Measurements from ENCODE around the gene ADCY9. TPM values are rescaled to one million over a fixed set of nuclear protein-coding genes. Genes with fewer than 3 reads are reported as not detected.

Gene ADCY9
- total and polyA plus RNA-seq, 12 donors, result 2.3 to 37.6 (median 17.8) TPM

DNA sequence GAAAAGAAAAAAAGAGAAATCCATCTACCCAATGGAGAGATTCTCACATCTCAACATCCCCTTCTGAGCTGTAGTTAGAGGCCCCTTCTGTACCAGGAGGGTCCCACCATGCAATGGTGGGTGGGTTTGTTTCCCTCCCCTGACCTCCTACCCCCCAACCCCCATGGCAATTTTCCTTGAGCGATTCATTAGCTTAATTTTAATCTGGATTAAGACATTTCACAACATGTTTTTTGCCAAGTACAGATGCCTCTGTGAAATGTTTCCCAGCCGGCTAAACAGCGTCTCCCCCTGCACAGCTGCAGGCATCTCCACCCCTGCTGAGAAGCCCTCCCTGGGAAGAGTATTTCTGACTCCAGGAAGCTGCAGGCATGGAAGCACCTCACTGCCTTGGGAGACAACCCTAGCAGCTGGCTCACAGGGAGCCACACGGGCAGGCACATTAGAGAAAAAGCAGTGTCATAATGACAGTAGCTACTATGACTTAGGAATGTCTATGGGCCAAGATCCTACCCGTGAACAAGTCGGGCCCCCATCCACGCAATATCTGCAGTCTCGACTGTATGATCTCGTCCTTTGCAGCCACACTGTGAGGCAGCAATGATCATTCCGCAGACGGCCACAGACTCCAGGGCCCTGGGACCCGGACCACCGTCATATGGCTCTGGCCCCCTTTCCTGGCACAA lies 117.3 kb downstream of the ADCY9 start:
- no peaks in the 10 kb centered on the region for H3K27me3 ChIP-seq

DNA sequence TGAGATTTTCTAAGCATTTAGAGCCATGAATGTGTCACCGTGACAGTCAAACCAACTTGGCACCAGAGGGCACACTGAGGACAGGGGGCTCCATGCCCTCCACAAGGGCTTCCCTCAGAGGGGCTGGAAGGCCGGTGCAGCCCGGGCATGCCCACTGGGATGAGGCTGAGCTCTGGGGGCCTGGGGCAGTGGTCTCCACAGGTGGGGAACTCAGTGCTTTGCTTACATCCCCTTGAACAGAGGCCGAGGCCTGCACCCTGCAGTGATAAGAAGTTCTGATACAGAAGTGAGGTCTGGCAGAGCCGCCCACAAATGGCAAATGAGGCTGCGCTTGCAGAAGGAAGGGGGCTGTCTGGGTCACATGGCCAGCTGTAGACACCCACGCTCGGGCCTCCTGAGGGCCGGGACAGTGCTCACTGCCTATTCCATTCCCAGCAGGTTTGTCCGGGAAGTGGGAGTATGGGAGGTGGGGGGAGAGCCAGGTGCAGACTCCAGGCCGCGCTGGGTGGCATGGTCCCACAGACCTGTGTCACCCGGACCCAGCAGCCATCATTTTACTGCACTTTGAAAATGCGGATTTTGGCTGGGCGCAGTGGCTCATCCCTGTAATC lies 118.9 kb downstream of the ADCY9 start:
- H3K4me1 ChIP-seq (replicated peaks in 1 of 2), result no peaks in the 10 kb centered on the region
- H3K36me3 ChIP-seq (replicated peaks in 1 of 2), result no peaks in the 10 kb centered on the region
- intact Hi-C loops (cut with DNase I), result no loop called here
- 94 to 95% (median 95%) methylated on average over 11 to 15 of the region's 15 CpGs for WGBS, 4 donors
- no peak for DNase-seq
- no peak overlapping the region for H3K4me3 ChIP-seq
- H3K9me3 ChIP-seq (replicated peaks in 1 of 3), result no peaks in the 10 kb centered on the region
- H3K27me3 ChIP-seq, result no peaks in the 10 kb centered on the region
- H3K27ac ChIP-seq, result no peak overlapping the region
- TF ChIP-seq POLR2A (IDR thresholded peaks at IDR 0.05), result no peak
- TF ChIP-seq, protein P1, sequence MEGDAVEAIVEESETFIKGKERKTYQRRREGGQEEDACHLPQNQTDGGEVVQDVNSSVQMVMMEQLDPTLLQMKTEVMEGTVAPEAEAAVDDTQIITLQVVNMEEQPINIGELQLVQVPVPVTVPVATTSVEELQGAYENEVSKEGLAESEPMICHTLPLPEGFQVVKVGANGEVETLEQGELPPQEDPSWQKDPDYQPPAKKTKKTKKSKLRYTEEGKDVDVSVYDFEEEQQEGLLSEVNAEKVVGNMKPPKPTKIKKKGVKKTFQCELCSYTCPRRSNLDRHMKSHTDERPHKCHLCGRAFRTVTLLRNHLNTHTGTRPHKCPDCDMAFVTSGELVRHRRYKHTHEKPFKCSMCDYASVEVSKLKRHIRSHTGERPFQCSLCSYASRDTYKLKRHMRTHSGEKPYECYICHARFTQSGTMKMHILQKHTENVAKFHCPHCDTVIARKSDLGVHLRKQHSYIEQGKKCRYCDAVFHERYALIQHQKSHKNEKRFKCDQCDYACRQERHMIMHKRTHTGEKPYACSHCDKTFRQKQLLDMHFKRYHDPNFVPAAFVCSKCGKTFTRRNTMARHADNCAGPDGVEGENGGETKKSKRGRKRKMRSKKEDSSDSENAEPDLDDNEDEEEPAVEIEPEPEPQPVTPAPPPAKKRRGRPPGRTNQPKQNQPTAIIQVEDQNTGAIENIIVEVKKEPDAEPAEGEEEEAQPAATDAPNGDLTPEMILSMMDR (IDR thresholded peaks at IDR 0.05), result no peak

More for the DNA sequence above, 117.3 kb downstream of the ADCY9 start:
- TF ChIP-seq POLR2A (IDR thresholded peaks at IDR 0.05), result no peak
- TF ChIP-seq, protein P1 (IDR thresholded peaks at IDR 0.05), result no peak
- Histone ChIP-seq H3K9me3 (replicated peaks in 1 of 3) (no peaks in the 10 kb centered on the region), H3K4me3 (no peak overlapping the region), H3K4me1 (replicated peaks in 1 of 2) (no peaks in the 10 kb centered on the region), H3K27ac (peak overlapping the region in 2 of 5 donors; percentile 58 to 69), H3K36me3 (replicated peaks in 1 of 2) (no peaks in the 10 kb centered on the region)
- 65 to 83% (median 76%) methylated on average over 9 to 13 of the region's 13 CpGs for WGBS, 4 donors
- intact Hi-C loops (cut with DNase I), result no loop called here
- DNase-seq, result no peak

DNA sequence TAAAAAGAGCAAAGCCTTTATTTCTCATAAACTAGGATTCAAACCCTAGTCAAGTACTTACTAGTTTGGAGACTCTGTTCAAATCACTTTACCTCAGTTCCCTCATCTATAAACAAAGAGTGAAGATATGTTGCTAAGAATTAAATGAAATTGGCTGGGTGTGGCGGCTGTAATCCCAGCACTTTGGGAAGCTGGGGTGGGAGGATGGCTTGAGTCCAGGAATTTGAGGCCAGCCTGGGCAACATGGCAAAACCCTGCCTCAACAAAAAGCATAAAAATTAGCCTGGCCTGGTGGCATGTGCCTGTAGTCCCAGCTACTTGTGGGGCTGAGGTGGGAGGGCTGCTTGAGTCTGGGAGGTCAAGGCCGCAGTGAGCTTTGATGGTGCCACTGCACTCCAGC lies 121.2 kb downstream of the ADCY9 start:
- DNase-seq, result no peak
- no peaks in the 10 kb centered on the region for H3K27me3 ChIP-seq
- intact Hi-C loops (cut with DNase I), result no loop called here
- WGBS, 4 donors, result 48 to 100% (median 49%) methylated on average over 2 of the region's 2 CpGs
- no peaks in the 10 kb centered on the region for H3K9me3 ChIP-seq (replicated peaks in 1 of 3)
- no peaks in the 10 kb centered on the region for H3K36me3 ChIP-seq (replicated peaks in 1 of 2)
- no peaks in the 10 kb centered on the region for H3K4me1 ChIP-seq (replicated peaks in 1 of 2)
- no peak for TF ChIP-seq POLR2A (IDR thresholded peaks at IDR 0.05)
- TF ChIP-seq, protein P1 (IDR thresholded peaks at IDR 0.05), result no peak
- H3K4me3 ChIP-seq, result no peak overlapping the region
- no peak overlapping the region for H3K27ac ChIP-seq

DNA sequence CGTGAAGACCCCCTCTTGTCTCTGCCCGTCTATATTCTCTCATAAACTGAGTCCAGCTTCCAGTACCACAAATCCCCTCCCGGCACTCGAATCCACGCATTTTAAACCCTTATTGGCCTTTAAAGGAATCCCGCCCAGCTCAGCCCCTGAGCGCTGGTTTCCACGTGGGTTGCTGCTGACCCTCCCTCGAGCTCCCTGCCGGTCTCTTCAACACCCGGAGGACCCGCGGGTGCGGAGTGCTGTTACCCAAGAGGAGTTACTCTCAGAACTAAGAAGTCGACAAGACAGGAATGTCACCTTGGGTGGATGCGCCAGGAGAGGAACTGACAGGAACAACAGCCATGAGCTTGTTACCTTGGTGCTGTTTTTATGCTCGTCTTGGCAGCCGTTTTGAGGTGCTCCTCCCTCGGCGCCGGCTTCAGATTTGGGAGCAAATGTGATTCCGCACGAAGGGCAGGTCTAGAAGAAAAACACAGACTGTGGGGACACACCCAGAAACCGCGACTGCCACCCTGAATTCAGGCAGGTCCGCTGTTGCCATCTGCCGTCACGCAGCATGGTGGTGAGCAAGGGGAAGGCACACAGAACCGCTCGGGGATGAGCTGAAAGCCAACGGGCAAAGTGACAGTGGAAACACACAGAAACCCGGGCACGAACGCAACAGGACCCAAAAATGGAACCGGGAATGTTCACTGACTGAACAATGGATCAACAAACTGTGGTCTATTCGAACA lies 123.0 kb downstream of the ADCY9 start:
- no peak overlapping the region for H3K4me3 ChIP-seq
- H3K9me3 ChIP-seq (replicated peaks in 1 of 3), result no peaks in the 10 kb centered on the region
- intact Hi-C loops (cut with DNase I), result no loop called here
- H3K27me3 ChIP-seq, result no peaks in the 10 kb centered on the region
- TF ChIP-seq, protein P1 (IDR thresholded peaks at IDR 0.05), result no peak
- no peak for TF ChIP-seq POLR2A (IDR thresholded peaks at IDR 0.05)
- WGBS, 4 donors, result 93 to 95% (median 93%) methylated on average over 34 to 36 of the region's 36 CpGs
- no peaks in the 10 kb centered on the region for H3K4me1 ChIP-seq (replicated peaks in 1 of 2)
- no peak overlapping the region for H3K27ac ChIP-seq
- DNase-seq, result no peak
- no peaks in the 10 kb centered on the region for H3K36me3 ChIP-seq (replicated peaks in 1 of 2)
